B cell (primary cell): ENCODE data around the gene RHOH. TPM values are rescaled to one million over a fixed set of nuclear protein-coding genes. Genes with fewer than 3 reads are reported as not detected.
A peak's percentile ranks its signal among the peaks of the same experiment; 100 is the strongest.

Source experiments
- ATAC-seq: fragments of 200-7000 bp; cut with Tn5 transposase; one replicate; pipeline ENCODE4 v1.10.0; 2021; ENCODE audit warnings: low read depth, mild to moderate bottlenecking, moderate number of reproducible peaks, moderate library complexity
- CTCF ChIA-PET: fragments of 350-600 bp; sonication (Branson Sonifier 250); formaldehyde crosslinking; loops from one replicate; lab custom pipeline; 2021; ENCODE audit warnings: antibody characterized with exemption, inconsistent platforms; lab: Charles Lee
- POLR2A ChIA-PET: fragments of 350-600 bp; sonication (Branson Sonifier 250); formaldehyde crosslinking; loops from one replicate; lab custom pipeline; 2021; ENCODE audit warnings: antibody characterized with exemption; lab: Charles Lee
- DNase-seq: peaks from one replicate; pipeline ENCODE4 v3.0.0; 2013
- H2AFZ ChIP-seq: 2 replicates; pipeline ENCODE4 v1.6.1; 2012; ENCODE audit warnings: mild to moderate bottlenecking, low read depth, low read length; ENCODE audit not compliant: insufficient read depth, poor library complexity, severe bottlenecking
- H3K27ac ChIP-seq, 2 donors: 1 replicate in 1 of 2; 2 replicates in 1 of 2; pipeline ENCODE4 v1.5.1; 2012 to 2013; ENCODE audit warnings: low read length in 2 of 2, mild to moderate bottlenecking in 2 of 2, moderate library complexity in 1 of 2
- H3K27me3 ChIP-seq, 4 experiments: fragments of 200-600 bp in 1 of 4; sonication (generic) in 1 of 4; replicated peaks in 1 of 4; 1 replicate in 2 of 4; 2 replicates in 2 of 4; pipeline versions ENCODE4 v1.6.1 to v1.7.0; 2013 to 2016; ENCODE audit warnings: low read length in 3 of 4, mild to moderate bottlenecking in 2 of 4, mixed read lengths in 1 of 4, moderate library complexity in 1 of 4; ENCODE audit not compliant: insufficient read depth in 4 of 4, control insufficient read depth in 3 of 4; ENCODE audit errors: control extremely low read depth in 1 of 4
- H3K36me3 ChIP-seq, 2 experiments: replicated peaks in 1 of 2; 1 replicate in 1 of 2; 2 replicates in 1 of 2; pipeline versions ENCODE4 v1.6.1 to v1.7.1; 2013; ENCODE audit warnings: low read length in 1 of 2; ENCODE audit not compliant: insufficient read depth in 2 of 2, control insufficient read depth in 1 of 2; ENCODE audit errors: control extremely low read depth in 1 of 2, extremely low read depth in 1 of 2
- H3K4me1 ChIP-seq, 2 donors: fragments of 200-600 bp in 1 of 2; sonication (generic) in 1 of 2; 1 replicate in 1 of 2; 2 replicates in 1 of 2; pipeline versions ENCODE4 v1.5.1 to v1.6.1; 2013 to 2017; ENCODE audit warnings: low read length in 2 of 2; ENCODE audit not compliant: control insufficient read depth in 2 of 2, insufficient read depth in 2 of 2
- H3K4me2 ChIP-seq: replicated peaks from 2 replicates; pipeline ENCODE3; 2012; ENCODE audit warnings: mild to moderate bottlenecking, low read depth, low read length; ENCODE audit not compliant: poor library complexity, severe bottlenecking
- H3K4me3 ChIP-seq, 5 experiments: fragments of 200-600 bp in 1 of 5; sonication (generic) in 1 of 5; 1 replicate in 3 of 5; 2 replicates in 2 of 5; pipeline versions ENCODE4 v1.5.1 to v1.7.0; 2011 to 2016; ENCODE audit warnings: low read length in 4 of 5, mild to moderate bottlenecking in 4 of 5, low read depth in 2 of 5, control low read depth in 1 of 5, moderate library complexity in 1 of 5; ENCODE audit not compliant: insufficient read depth in 1 of 5; ENCODE audit errors: control extremely low read depth in 1 of 5, extremely low read depth in 1 of 5
- H3K79me2 ChIP-seq: fragments of 200-600 bp; sonication (generic); one replicate; pipeline ENCODE4 v1.6.0; 2016; ENCODE audit warnings: low read length; ENCODE audit not compliant: control insufficient read depth, insufficient read depth
- H3K9ac ChIP-seq: fragments of 200-600 bp; sonication (generic); 2 replicates; pipeline ENCODE4 v1.6.1; 2017; ENCODE audit warnings: mild to moderate bottlenecking, low read length, moderate library complexity
- H3K9me3 ChIP-seq, 3 donors: one replicate each; pipeline versions ENCODE4 v1.6.1 to v1.7.1; 2013; ENCODE audit warnings: low read length in 2 of 3; ENCODE audit not compliant: control insufficient read depth in 2 of 3, insufficient read depth in 1 of 3; ENCODE audit errors: control extremely low read depth in 1 of 3
- H4K20me1 ChIP-seq: 2 replicates; pipeline ENCODE4 v1.6.0; 2012; ENCODE audit warnings: mild to moderate bottlenecking, low read length; ENCODE audit not compliant: insufficient read depth, control insufficient read depth, poor library complexity, severe bottlenecking
- H3K27ac Mint-ChIP-seq: one replicate; pipeline ENCODE4 v1.8.0; 2021; ENCODE audit warnings: mixed read lengths
- H3K27me3 Mint-ChIP-seq: one replicate; pipeline ENCODE4 v1.8.0; 2021; ENCODE audit warnings: mixed read lengths
- H3K4me1 Mint-ChIP-seq: one replicate; pipeline ENCODE4 v1.8.0; 2021; ENCODE audit warnings: mixed read lengths
- H3K4me3 Mint-ChIP-seq: one replicate; pipeline ENCODE4 v1.8.0; 2021; ENCODE audit warnings: mixed read lengths
- H3K9me3 Mint-ChIP-seq: one replicate; pipeline ENCODE4 v1.8.0; 2022; ENCODE audit warnings: mixed read lengths; ENCODE audit not compliant: insufficient read depth
- CTCF ChIP-seq: fragments of 200-600 bp; IDR thresholded peaks from one replicate; pipeline ENCODE4 v1.8.0; 2022; ENCODE audit warnings: antibody characterized with exemption, mild to moderate bottlenecking
- EZH2 ChIP-seq: IDR thresholded peaks from 2 replicates; pipeline ENCODE4 v1.6.1; 2012; ENCODE audit warnings: borderline replicate concordance, low read depth, mild to moderate bottlenecking, moderate library complexity, low read length; ENCODE audit not compliant: insufficient read depth, poor library complexity, severe bottlenecking
- WGBS: methylation state at CpG from one replicate; pipeline ENCODE4 v1.1.5; 2013; ENCODE audit warnings: missing lambda C conversion rate; ENCODE audit not compliant: insufficient coverage; 5-methylcytosine and 5-hydroxymethylcytosine counted together
- intact Hi-C: fragments of 100-400 bp; cut with micrococcal nuclease; formaldehyde crosslinking; loops from one replicate; pipeline ENCODE4 v1.10.0; 2022
- polyA plus RNA-seq: library from polyadenylated mRNA; depleted of rRNA; stranded (reverse); fragments of >200 nt; gene quantifications from 2 replicates; pipeline ENCODE4 v1.2.3, GENCODE V29; 2012
- total RNA-seq, 2 donors: library from RNA; stranded (reverse); fragments of 120-200 nt in 1 of 2; gene quantifications; 1 replicate in 1 of 2; 2 replicates in 1 of 2; pipeline versions ENCODE4 v1.2.3 to v1.2.4, GENCODE V29; 2013 to 2022

The RHOH gene
- total and polyA plus RNA-seq, 2 donors (not counting 1 experiment from before 2014, with no cell fraction given) = 118 to 209 TPM

- Mint-ChIP-seq H3K27me3 (no peaks in the 10 kb centered on the region), H3K9me3 (no peaks in the 10 kb centered on the region), H3K4me3 (no peak overlapping the region), H3K27ac (no peak overlapping the region), H3K4me1 (peaks cover 47% of the 10 kb centered on the region)
- ChIA-PET CTCF (interaction anchor here (0.7 to 2.4 kb wide), 5 partner anchors 9 to 53 kb away, joined by 3 to 9 read pairs (median 4); no protein-coding TSS in a partner anchor), POLR2A (interaction anchor here (0.6 kb wide), 1 partner anchor 237 kb away, joined by 3 read pairs; no protein-coding TSS in a partner anchor)
- no peak for DNase-seq
- Histone ChIP-seq H3K4me2 (no peak overlapping the region), H3K9me3 (peaks cover 0 to 5% (median 0%) of the 10 kb centered on the region in 3 donors), H3K9ac (no peak overlapping the region), H3K4me1 (peaks cover 11 to 17% of the 10 kb centered on the region in 2 donors), H3K27me3 (no peaks in the 10 kb centered on the region), H3K79me2 (peaks cover 5% of the 10 kb centered on the region), H3K27ac (no peak overlapping the region), H4K20me1 (no peaks in the 10 kb centered on the region), H3K4me3 (no peak overlapping the region), H2AFZ (no peak overlapping the region), H3K36me3 (no peaks in the 10 kb centered on the region)
- no peak for ATAC-seq
- TF ChIP-seq EZH2 (no peak), CTCF (no peak)
- 20% methylated on average over 1 of the region's 3 CpGs for WGBS
- intact Hi-C loops = no loop called here
Measured at GRCh38 chr4:40256817-40257216, 60.0 kb downstream of the RHOH start.

- Histone ChIP-seq H3K4me3 (no peak overlapping the region), H4K20me1 (no peaks in the 10 kb centered on the region), H3K4me1 (peaks cover 11 to 20% of the 10 kb centered on the region in 2 donors), H2AFZ (peak overlapping the region; percentile 18), H3K27ac (no peak overlapping the region), H3K9ac (no peak overlapping the region), H3K9me3 (peaks cover 0 to 5% (median 0%) of the 10 kb centered on the region in 3 donors), H3K4me2 (peak overlapping the region; percentile 40), H3K27me3 (no peaks in the 10 kb centered on the region), H3K36me3 (no peaks in the 10 kb centered on the region), H3K79me2 (peaks cover 7% of the 10 kb centered on the region)
- peaks cover 49% of the 10 kb centered on the region for H3K4me1 Mint-ChIP-seq
- intact Hi-C loops = no loop called here
- CTCF ChIA-PET = interaction anchor here (0.6 to 1.0 kb wide), 4 partner anchors 25 to 67 kb away, joined by 3 to 6 read pairs (median 5); no protein-coding TSS in a partner anchor
- no peak for TF ChIP-seq EZH2
- no peak for TF ChIP-seq CTCF
- ATAC-seq (no peak), DNase-seq (no peak)
- WGBS = no CpG with 5 or more reads among the region's 8 CpGs
- no peaks in the 10 kb centered on the region for H3K9me3 Mint-ChIP-seq
- POLR2A ChIA-PET = interaction anchor here (0.6 to 1.1 kb wide), 4 partner anchors 18 to 49 kb away, joined by 3 to 9 read pairs (median 4); no protein-coding TSS in a partner anchor
- no peak overlapping the region for H3K4me3 Mint-ChIP-seq
- no peaks in the 10 kb centered on the region for H3K27me3 Mint-ChIP-seq
- no peak overlapping the region for H3K27ac Mint-ChIP-seq
Measured at GRCh38 chr4:40258627-40259026, 61.8 kb downstream of the RHOH start.
